ENCODE results near the gene CCDC85A.

The CCDC85A gene

DNA sequence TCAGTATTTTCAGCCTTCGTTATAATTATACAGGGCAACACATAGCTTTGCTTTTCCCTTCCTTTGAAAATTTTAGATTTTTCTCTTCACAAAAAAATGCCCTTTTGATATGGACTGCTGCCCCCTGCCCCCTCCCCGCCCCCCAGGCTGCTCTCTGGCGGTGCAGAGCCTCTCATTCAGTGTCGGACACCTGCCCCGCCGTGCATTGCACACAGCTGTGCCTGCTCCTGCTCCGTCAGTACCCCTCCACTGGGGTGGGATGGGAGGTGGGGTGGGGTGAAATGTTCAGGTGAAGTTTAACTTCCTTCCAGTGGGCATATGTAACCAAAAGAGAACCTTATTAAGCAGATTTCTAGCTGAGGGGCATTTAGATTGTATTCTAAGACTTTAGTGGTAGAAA lies 148.0 kb downstream of the CCDC85A start:
- no peak overlapping the region for H3K27ac Mint-ChIP-seq
- TF ChIP-seq, protein P1, sequence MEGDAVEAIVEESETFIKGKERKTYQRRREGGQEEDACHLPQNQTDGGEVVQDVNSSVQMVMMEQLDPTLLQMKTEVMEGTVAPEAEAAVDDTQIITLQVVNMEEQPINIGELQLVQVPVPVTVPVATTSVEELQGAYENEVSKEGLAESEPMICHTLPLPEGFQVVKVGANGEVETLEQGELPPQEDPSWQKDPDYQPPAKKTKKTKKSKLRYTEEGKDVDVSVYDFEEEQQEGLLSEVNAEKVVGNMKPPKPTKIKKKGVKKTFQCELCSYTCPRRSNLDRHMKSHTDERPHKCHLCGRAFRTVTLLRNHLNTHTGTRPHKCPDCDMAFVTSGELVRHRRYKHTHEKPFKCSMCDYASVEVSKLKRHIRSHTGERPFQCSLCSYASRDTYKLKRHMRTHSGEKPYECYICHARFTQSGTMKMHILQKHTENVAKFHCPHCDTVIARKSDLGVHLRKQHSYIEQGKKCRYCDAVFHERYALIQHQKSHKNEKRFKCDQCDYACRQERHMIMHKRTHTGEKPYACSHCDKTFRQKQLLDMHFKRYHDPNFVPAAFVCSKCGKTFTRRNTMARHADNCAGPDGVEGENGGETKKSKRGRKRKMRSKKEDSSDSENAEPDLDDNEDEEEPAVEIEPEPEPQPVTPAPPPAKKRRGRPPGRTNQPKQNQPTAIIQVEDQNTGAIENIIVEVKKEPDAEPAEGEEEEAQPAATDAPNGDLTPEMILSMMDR (IDR thresholded peaks at IDR 0.05; ENCODE audit: unreplicated experiment in 3 of 3) = no peak
- H3K4me1 Mint-ChIP-seq = no peaks in the 10 kb centered on the region
- no peaks in the 10 kb centered on the region for H3K9me3 Mint-ChIP-seq
- no peaks in the 10 kb centered on the region for H3K27me3 Mint-ChIP-seq (ENCODE audit: low read depth)
- H3K4me3 Mint-ChIP-seq = no peak overlapping the region
- no peaks in the 10 kb centered on the region for H3K36me3 Mint-ChIP-seq (ENCODE audit: low read depth)

DNA sequence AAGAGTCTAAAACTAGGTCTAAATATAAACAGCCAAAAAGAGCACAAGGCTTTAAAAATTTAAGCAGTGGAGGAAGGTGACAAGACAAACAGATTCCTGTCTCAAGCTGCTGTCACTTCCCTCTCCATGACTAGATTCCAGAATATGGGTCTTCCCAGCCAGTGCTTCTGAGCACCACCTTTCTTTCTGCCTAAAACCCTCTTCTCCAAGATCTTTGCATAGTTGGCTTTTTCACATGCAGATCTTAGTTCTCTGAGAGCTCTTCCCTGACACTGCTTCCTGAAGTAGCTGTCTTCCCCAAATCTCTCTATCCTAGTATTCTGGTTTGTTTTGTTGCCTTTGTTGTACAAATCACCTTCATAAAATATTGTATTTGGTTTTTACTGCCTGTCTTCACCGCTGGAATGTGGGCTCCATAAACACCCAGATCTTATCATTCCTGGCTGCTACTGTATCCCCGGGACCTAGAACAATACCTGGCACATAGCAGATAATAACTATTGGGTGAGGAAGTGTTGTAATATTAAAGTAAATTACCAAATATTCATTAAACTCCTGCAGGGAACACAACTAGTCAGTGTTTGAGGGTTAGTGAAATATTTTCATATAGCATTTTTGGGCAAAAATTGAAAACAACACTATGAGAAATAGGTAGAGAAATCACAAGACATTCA lies 150.2 kb downstream of the CCDC85A start:
- Mint-ChIP-seq H3K27me3 (ENCODE audit: low read depth) (no peaks in the 10 kb centered on the region), H3K9me3 (no peaks in the 10 kb centered on the region), H3K27ac (no peak overlapping the region), H3K4me3 (no peak overlapping the region), H3K4me1 (no peaks in the 10 kb centered on the region), H3K36me3 (ENCODE audit: low read depth) (no peaks in the 10 kb centered on the region)
- TF ChIP-seq, protein P1 (IDR thresholded peaks at IDR 0.05; ENCODE audit: unreplicated experiment in 3 of 3) = no peak

DNA sequence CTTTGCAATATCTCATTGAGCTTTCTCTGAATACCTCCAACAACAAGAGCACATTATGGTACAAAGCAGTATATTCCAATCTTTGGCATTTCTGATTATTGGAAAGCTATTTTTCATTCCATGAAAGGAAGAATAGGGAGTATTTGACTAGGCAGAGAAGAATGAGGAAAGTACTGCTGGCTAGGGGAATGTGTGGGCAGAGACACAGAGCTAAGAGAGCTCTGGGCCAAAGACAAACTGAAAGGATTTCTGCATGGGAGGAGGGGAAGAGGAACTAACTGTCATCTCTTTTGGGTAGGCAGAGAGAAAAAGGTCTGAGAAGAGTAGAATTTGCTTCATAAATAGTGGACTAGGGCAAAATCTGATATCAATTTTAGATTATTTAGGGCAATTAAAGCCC lies 150.8 kb downstream of the CCDC85A start:
- no peaks in the 10 kb centered on the region for H3K36me3 Mint-ChIP-seq (ENCODE audit: low read depth)
- H3K27ac Mint-ChIP-seq = no peak overlapping the region
- H3K9me3 Mint-ChIP-seq = no peaks in the 10 kb centered on the region
- TF ChIP-seq, protein P1 (IDR thresholded peaks at IDR 0.05; ENCODE audit: unreplicated experiment in 3 of 3) = no peak
- H3K27me3 Mint-ChIP-seq (ENCODE audit: low read depth) = no peaks in the 10 kb centered on the region
- no peak overlapping the region for H3K4me3 Mint-ChIP-seq
- H3K4me1 Mint-ChIP-seq = no peaks in the 10 kb centered on the region

DNA sequence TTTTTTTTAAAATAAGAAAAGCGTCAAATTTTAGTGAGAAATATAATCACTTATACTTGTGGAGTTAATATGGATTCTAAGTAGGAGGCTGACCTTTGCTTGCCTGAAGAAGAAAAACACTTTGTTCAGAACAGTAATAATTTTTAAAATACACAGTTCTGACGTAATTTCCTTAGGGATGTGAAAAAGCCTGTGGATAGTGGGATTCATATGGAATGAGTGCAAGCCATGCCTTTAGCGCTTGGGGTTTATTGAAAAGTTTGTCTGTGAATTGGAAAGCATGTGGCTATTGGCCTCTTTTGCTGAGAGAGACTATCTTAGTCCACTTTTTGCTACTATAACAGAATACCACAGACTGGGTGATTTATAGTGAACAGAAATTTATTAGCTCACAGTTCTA lies 151.3 kb downstream of the CCDC85A start:
- TF ChIP-seq, protein P1 (IDR thresholded peaks at IDR 0.05; ENCODE audit: unreplicated experiment in 3 of 3) = no peak
- H3K27ac Mint-ChIP-seq = peak overlapping the region in 1 of 3 experiments; percentile 37
- H3K27me3 Mint-ChIP-seq (ENCODE audit: low read depth) = no peaks in the 10 kb centered on the region
- H3K4me3 Mint-ChIP-seq = no peak overlapping the region
- no peaks in the 10 kb centered on the region for H3K4me1 Mint-ChIP-seq
- H3K9me3 Mint-ChIP-seq = no peaks in the 10 kb centered on the region
- no peaks in the 10 kb centered on the region for H3K36me3 Mint-ChIP-seq (ENCODE audit: low read depth)

DNA sequence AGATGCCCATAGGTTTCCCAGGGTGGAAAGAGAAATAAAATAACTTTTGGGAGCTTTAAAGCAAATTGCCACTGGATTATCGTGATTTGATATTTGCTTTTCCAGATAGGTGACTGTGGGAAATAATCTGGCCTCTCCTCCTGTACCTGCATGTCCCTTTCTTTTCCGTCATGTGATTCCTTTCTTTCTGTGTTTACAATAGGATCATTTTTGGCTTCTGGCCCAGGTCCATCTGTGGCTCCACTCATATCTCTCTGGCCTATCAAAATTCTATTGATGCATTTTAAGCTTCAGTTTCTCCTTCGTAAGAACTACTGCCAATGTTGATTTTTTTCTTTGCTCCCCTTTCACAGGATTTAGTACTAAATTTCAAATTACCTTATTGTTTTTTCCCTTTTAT lies 153.6 kb downstream of the CCDC85A start:
- Mint-ChIP-seq H3K36me3 (ENCODE audit: low read depth) (no peaks in the 10 kb centered on the region), H3K4me1 (no peaks in the 10 kb centered on the region), H3K27ac (peak overlapping the region in 1 of 3 experiments; percentile 16), H3K9me3 (no peaks in the 10 kb centered on the region), H3K4me3 (no peak overlapping the region), H3K27me3 (ENCODE audit: low read depth) (no peaks in the 10 kb centered on the region)
- TF ChIP-seq, protein P1 (IDR thresholded peaks at IDR 0.05; ENCODE audit: unreplicated experiment in 3 of 3) = no peak

DNA sequence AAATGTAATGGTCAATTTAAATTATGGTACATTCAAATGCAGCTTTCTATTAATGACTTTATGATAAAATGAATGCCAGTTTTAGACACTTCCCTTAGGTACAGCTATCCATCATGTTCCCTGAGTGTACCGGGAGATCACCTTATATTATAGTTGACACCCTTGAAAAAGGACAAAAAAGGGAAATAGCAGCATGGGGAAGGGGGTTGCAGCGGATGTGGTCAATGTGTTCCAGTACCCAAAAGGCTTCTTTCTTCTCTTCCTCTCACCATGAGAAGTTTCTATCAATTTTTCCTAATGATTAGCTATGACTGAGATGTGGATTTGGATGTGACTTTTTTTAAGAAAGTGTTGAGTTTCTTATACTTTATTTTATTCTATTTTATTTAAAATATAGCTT lies 154.4 kb downstream of the CCDC85A start:
- H3K36me3 Mint-ChIP-seq (ENCODE audit: low read depth) = no peaks in the 10 kb centered on the region
- TF ChIP-seq, protein P1 (IDR thresholded peaks at IDR 0.05; ENCODE audit: unreplicated experiment in 3 of 3) = no peak
- no peaks in the 10 kb centered on the region for H3K4me1 Mint-ChIP-seq
- H3K4me3 Mint-ChIP-seq = no peak overlapping the region
- H3K9me3 Mint-ChIP-seq = no peaks in the 10 kb centered on the region
- H3K27me3 Mint-ChIP-seq (ENCODE audit: low read depth) = no peaks in the 10 kb centered on the region
- H3K27ac Mint-ChIP-seq = no peak overlapping the region
